Stimulated activated CD8-positive, alpha-beta memory T cell treated with anti-CD3 and anti-CD28 coated beads, Interleukin-4, amount 100 ng/mL, for 48 hours (primary cell): ENCODE results near the gene GMEB2.

Source experiments
- DNase-seq: peaks from one replicate; pipeline ENCODE4 v3.0.0-alpha.2; 2020

The GMEB2 gene

GRCh38 chr20:63568170-63568981 is 58.5 kb downstream of the GMEB2 start:
- DNase-seq, result no peak

- peak; percentile 71 for DNase-seq
Observed at GRCh38 chr20:63567386-63568169, 59.3 kb downstream of the GMEB2 start.

- DNase-seq, result no peak
Observed at GRCh38 chr20:63567136-63567385, 59.8 kb downstream of the GMEB2 start.

GRCh38 chr20:63566395-63567135 is 60.3 kb downstream of the GMEB2 start:
- no peak for DNase-seq

- DNase-seq, result no peak
Observed at GRCh38 chr20:63565699-63566335, 61.1 kb downstream of the GMEB2 start.

- DNase-seq, result no peak
Observed at GRCh38 chr20:63565021-63565698, 61.7 kb downstream of the GMEB2 start.

GRCh38 chr20:63564036-63564810 is 62.7 kb downstream of the GMEB2 start:
- no peak for DNase-seq

- DNase-seq, result no peak
Observed at GRCh38 chr20:63563225-63563935, 63.5 kb downstream of the GMEB2 start.

GRCh38 chr20:63562461-63563224 is 64.3 kb downstream of the GMEB2 start:
- no peak for DNase-seq

GRCh38 chr20:63561624-63562396 is 65.1 kb downstream of the GMEB2 start:
- no peak for DNase-seq

GRCh38 chr20:63560856-63561609 is 65.9 kb downstream of the GMEB2 start:
- no peak for DNase-seq

GRCh38 chr20:63560333-63560805 is 66.5 kb downstream of the GMEB2 start:
- no peak for DNase-seq

- DNase-seq, result peak; percentile 69
Observed at GRCh38 chr20:63559485-63560332, 67.2 kb downstream of the GMEB2 start.

- DNase-seq, result no peak
Observed at GRCh38 chr20:63558804-63559484, 68.0 kb downstream of the GMEB2 start.

- no peak for DNase-seq
Observed at GRCh38 chr20:63557481-63557891, 69.4 kb downstream of the GMEB2 start.

- no peak for DNase-seq
Observed at GRCh38 chr20:63556873-63557478, 69.9 kb downstream of the GMEB2 start.
